Measurements from ENCODE around the gene IGSF8. TPM values are rescaled to one million over a fixed set of nuclear protein-coding genes. Genes with fewer than 3 reads are reported as not detected.
A peak's percentile ranks its signal among the peaks of the same experiment; 100 is the strongest.
"Not testable (repeated sequence)": the region's sequence is repeated elsewhere in the genome, so short reads cannot be mapped to it uniquely, and the experiment has no call there.

Gene IGSF8
- total and polyA plus RNA-seq, 5 donors from 2014 or later: 33.9 to 45.5 (median 41.3) TPM

DNA sequence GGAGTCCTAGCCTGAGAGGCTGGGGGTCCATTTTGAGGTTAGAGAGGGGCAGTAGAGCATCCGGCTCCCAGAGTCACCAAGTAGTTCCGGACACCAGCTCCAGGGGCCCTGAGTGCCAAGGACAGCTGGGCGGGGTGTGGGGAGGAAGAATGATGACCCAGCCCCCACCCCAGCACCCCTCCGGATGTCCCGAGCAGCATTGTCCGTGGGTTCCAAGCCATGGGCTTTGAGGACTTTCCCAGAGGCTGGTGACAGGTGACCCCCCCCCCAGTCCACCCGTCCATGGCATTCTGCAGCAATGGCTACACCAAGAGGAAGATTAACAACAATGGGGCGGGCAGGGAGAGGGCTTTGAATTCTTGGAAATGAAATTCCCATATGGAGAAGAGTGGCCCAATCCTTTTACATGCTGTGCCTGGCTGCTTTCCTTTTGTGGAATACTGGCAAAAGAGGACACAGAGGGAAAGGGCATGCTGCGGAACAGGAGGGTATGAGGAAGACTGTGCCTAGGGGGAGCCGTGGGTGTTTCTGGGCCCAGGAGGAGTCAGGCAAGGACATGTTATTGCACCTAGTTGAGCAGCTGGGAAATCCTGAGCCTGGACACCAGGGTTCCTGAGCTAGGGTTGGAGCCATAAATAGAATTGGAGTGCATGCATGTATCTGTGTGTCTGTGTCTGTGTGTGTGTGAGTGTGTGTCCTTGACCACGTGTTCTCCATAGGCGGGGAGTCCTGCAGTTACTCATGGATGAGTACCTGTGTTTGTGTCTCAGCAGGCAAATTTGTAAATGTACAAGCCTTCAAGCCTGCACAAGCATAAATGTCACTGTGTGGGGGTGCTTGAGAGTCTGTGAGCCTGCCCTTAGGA lies 18.1 kb upstream of the IGSF8 start:
- ATAC-seq (ENCODE audit: low read depth in 2 of 2) (no peak), DNase-seq (no peak)
- Histone ChIP-seq H3K27me3 (ENCODE audit: control insufficient read depth, insufficient read depth, low read length) (no peaks in the 10 kb centered on the region), H3K4me3 (ENCODE audit: low read depth, low read length) (no peak overlapping the region), H3K9me3 (ENCODE audit: control insufficient read depth in 2 of 2, low read length in 2 of 2) (no peaks in the 10 kb centered on the region), H3K36me3 (ENCODE audit: control insufficient read depth, insufficient read depth, low read length) (no peaks in the 10 kb centered on the region), H3K27ac (ENCODE audit: insufficient read depth, low read length, poor library complexity, severe bottlenecking) (no peak overlapping the region), H3K4me1 (ENCODE audit: control insufficient read depth, insufficient read depth, low read length, poor library complexity, severe bottlenecking) (no peaks in the 10 kb centered on the region)
- Mint-ChIP-seq H3K4me1 (no peaks in the 10 kb centered on the region), H3K27ac (no peak overlapping the region), H3K27me3 (peaks cover 43% of the 10 kb centered on the region), H3K36me3 (no peaks in the 10 kb centered on the region), H3K9me3 (peaks cover 0 to 2% (median 0%) of the 10 kb centered on the region in 7 donors), H3K4me3 (no peak overlapping the region)

DNA sequence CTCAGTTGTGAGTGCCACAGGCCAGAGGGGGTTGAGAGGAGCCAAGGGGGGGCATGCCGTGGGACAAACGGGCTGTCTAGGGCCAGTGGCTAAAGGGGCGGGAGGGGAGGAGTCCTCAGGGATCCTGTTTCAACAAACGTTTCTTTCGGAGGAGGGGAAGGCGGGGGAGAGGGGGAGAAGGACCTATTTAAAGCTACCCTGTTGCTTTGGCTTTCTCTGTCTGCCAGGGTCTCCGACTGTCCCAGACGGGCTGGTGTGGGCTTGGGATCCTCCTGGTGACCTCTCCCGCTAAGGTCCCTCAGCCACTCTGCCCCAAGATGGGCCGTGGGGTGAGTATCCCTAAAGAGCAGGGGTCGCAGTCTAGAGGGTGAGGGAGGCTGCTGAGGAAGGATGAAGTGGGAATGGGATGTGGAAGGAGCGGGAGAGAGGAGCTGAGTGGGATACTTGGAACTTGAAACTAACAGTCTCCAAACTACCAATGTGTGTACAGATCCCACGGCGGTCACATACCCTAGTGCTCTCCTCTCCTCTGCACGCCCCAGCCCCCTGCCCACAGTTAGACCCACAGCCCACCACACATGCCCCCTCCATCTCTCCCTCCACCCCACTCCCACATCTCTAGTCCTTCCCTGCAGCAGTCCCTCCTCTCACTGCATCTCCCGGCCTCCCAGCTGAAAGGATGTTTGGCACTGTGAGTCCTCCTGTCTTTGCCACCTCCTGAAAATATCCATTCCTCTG lies 17.3 kb upstream of the IGSF8 start, which contains the start of gene ATP1A2:
TSS of gene ATP1A2 (plus strand) at position 215 of the 738 bp plus-strand sequence. CDS start at position 318, 103 bp downstream.
- Histone ChIP-seq H3K27me3 (ENCODE audit: control insufficient read depth, insufficient read depth, low read length) (no peaks in the 10 kb centered on the region), H3K9me3 (ENCODE audit: control insufficient read depth in 2 of 2, low read length in 2 of 2) (no peaks in the 10 kb centered on the region), H3K4me3 (ENCODE audit: low read depth, low read length) (no peak within 1 kb of the TSS), H3K27ac (ENCODE audit: insufficient read depth, low read length, poor library complexity, severe bottlenecking) (no peak within 1 kb of the TSS), H3K4me1 (ENCODE audit: control insufficient read depth, insufficient read depth, low read length, poor library complexity, severe bottlenecking) (no peaks in the 10 kb centered on the region), H3K36me3 (ENCODE audit: control insufficient read depth, insufficient read depth, low read length) (no peaks in the 10 kb centered on the region)
- Mint-ChIP-seq H3K27ac (no peak within 1 kb of the TSS), H3K9me3 (peaks cover 0 to 2% (median 0%) of the 10 kb centered on the region in 7 donors), H3K4me1 (no peaks in the 10 kb centered on the region), H3K27me3 (peaks cover 43% of the 10 kb centered on the region), H3K4me3 (no peak within 1 kb of the TSS), H3K36me3 (no peaks in the 10 kb centered on the region)
- ATAC-seq (ENCODE audit: low read depth in 2 of 2) (no peak), DNase-seq (no peak)

DNA sequence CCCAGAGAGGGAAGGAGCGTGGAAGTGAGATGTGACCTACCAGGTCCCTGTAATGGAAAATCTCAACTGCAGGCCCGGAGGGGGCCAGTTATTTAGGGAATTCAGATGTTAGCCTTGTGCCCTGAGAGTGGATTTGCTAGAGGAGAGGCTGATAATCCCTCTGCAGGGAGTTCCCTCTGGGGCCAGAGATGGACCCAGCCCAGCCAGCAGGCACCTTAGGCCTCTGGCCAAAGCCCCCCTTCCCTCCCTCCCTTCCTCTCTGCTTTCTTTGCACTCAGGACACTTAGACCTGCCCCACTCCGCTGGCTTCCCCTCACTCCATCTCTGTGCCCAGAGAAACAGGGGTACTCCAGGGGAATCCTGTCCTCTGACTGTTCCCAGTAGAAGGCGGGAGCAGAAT lies 15.7 kb upstream of the IGSF8 start:
- H3K4me1 ChIP-seq (ENCODE audit: control insufficient read depth, insufficient read depth, low read length, poor library complexity, severe bottlenecking): no peaks in the 10 kb centered on the region
- no peaks in the 10 kb centered on the region for H3K27me3 ChIP-seq (ENCODE audit: control insufficient read depth, insufficient read depth, low read length)
- Mint-ChIP-seq H3K27me3 (peaks cover 43% of the 10 kb centered on the region), H3K36me3 (no peaks in the 10 kb centered on the region), H3K27ac (no peak overlapping the region), H3K4me3 (no peak overlapping the region), H3K4me1 (no peaks in the 10 kb centered on the region), H3K9me3 (peaks cover 0 to 2% (median 0%) of the 10 kb centered on the region in 7 donors)
- H3K27ac ChIP-seq (ENCODE audit: insufficient read depth, low read length, poor library complexity, severe bottlenecking): no peak overlapping the region
- ATAC-seq (ENCODE audit: low read depth in 2 of 2) (no peak), DNase-seq (no peak)
- H3K4me3 ChIP-seq (ENCODE audit: low read depth, low read length): no peak overlapping the region
- H3K9me3 ChIP-seq (ENCODE audit: control insufficient read depth in 2 of 2, low read length in 2 of 2): no peaks in the 10 kb centered on the region
- no peaks in the 10 kb centered on the region for H3K36me3 ChIP-seq (ENCODE audit: control insufficient read depth, insufficient read depth, low read length)

DNA sequence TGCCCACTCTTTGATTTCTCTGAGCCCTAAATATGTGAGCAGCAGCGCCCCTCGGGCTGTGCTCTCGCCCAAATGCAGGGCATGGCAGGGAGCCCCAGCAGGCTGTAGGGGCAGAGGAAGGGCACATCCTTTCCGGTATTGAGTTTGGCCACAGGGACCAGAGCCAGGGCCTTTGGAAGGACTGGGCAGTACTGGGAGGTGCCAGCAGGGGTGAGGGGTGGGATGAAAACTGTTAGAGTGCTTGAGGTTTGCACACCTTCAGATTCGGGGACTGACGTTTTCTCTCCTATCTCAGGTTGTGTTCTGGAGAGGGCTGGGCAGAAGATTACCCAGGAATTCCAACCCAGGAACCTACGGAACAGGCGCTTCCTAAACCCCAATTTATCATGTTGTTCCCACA lies 15.0 kb upstream of the IGSF8 start:
- Mint-ChIP-seq H3K36me3 (no peaks in the 10 kb centered on the region), H3K27me3 (peaks cover 41% of the 10 kb centered on the region), H3K27ac (peak overlapping the region in 2 of 3 donors; percentile 20 to 42), H3K4me3 (no peak overlapping the region), H3K9me3 (peaks cover 0 to 2% (median 0%) of the 10 kb centered on the region in 7 donors), H3K4me1 (no peaks in the 10 kb centered on the region)
- ATAC-seq (ENCODE audit: low read depth in 2 of 2): no peak
- no peaks in the 10 kb centered on the region for H3K9me3 ChIP-seq (ENCODE audit: control insufficient read depth in 2 of 2, low read length in 2 of 2)
- no peak for DNase-seq
- H3K4me3 ChIP-seq (ENCODE audit: low read depth, low read length): no peak overlapping the region
- no peaks in the 10 kb centered on the region for H3K4me1 ChIP-seq (ENCODE audit: control insufficient read depth, insufficient read depth, low read length, poor library complexity, severe bottlenecking)
- H3K27ac ChIP-seq (ENCODE audit: insufficient read depth, low read length, poor library complexity, severe bottlenecking): no peak overlapping the region
- no peaks in the 10 kb centered on the region for H3K27me3 ChIP-seq (ENCODE audit: control insufficient read depth, insufficient read depth, low read length)
- H3K36me3 ChIP-seq (ENCODE audit: control insufficient read depth, insufficient read depth, low read length): no peaks in the 10 kb centered on the region

DNA sequence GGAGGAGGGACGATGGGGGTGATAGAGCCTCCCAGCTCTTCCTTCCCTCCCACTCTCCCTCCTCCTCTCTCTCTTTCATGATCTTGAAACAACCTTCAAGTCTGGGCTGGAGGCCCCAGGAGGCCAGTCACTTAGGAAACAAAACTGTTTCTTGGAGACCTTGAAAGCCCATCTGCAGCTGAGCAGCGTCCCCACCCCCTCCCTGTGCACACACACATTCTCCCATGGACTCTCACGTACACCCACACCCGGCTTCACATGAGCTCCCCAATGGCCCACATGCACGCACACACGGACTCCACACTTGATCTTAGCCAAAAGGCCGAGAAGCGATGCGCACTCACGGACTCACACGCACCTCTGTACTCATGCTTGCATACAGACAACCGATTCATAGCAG lies 13.9 kb upstream of the IGSF8 start:
- Histone ChIP-seq H3K4me1 (ENCODE audit: control insufficient read depth, insufficient read depth, low read length, poor library complexity, severe bottlenecking) (no peaks in the 10 kb centered on the region), H3K27ac (ENCODE audit: insufficient read depth, low read length, poor library complexity, severe bottlenecking) (no peak overlapping the region), H3K36me3 (ENCODE audit: control insufficient read depth, insufficient read depth, low read length) (no peaks in the 10 kb centered on the region), H3K27me3 (ENCODE audit: control insufficient read depth, insufficient read depth, low read length) (no peaks in the 10 kb centered on the region), H3K9me3 (ENCODE audit: control insufficient read depth in 2 of 2, low read length in 2 of 2) (no peaks in the 10 kb centered on the region), H3K4me3 (ENCODE audit: low read depth, low read length) (no peak overlapping the region)
- H3K4me3 Mint-ChIP-seq: no peak overlapping the region
- no peaks in the 10 kb centered on the region for H3K4me1 Mint-ChIP-seq
- DNase-seq: no peak
- no peak overlapping the region for H3K27ac Mint-ChIP-seq
- ATAC-seq (ENCODE audit: low read depth in 2 of 2): no peak
- H3K36me3 Mint-ChIP-seq: no peaks in the 10 kb centered on the region
- peaks cover 0 to 2% (median 0%) of the 10 kb centered on the region in 7 donors for H3K9me3 Mint-ChIP-seq
- H3K27me3 Mint-ChIP-seq: peaks cover 33% of the 10 kb centered on the region

DNA sequence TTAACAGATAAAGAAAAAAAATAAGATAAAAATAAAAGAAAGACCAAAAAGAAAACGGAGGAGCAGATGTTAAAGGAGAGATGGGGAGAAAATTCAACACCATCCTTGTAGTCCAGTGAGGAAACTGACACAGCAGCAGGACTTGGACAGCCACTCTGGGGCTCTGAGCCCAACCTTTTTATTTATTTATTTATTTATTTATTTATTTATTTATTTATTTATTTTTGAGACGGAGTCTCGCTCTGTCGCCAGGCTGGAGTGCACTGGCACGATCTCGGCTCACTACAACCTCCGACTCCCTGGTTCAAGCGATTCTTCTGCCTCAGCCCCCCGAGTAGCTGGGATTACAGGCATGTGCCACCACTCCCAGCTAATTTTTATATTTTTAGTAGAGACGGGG lies 13.0 kb upstream of the IGSF8 start:
- not testable (repeated sequence) for H3K4me1 Mint-ChIP-seq; H3K9me3 Mint-ChIP-seq; H3K27ac Mint-ChIP-seq; ATAC-seq (ENCODE audit: low read depth in 2 of 2); H3K9me3 ChIP-seq (ENCODE audit: control insufficient read depth in 2 of 2, low read length in 2 of 2); H3K36me3 Mint-ChIP-seq; H3K4me3 ChIP-seq (ENCODE audit: low read depth, low read length); H3K27me3 ChIP-seq (ENCODE audit: control insufficient read depth, insufficient read depth, low read length); H3K4me3 Mint-ChIP-seq; H3K36me3 ChIP-seq (ENCODE audit: control insufficient read depth, insufficient read depth, low read length); H3K27ac ChIP-seq (ENCODE audit: insufficient read depth, low read length, poor library complexity, severe bottlenecking); DNase-seq; H3K4me1 ChIP-seq (ENCODE audit: control insufficient read depth, insufficient read depth, low read length, poor library complexity, severe bottlenecking)
- peaks cover 33% of the 10 kb centered on the region for H3K27me3 Mint-ChIP-seq

DNA sequence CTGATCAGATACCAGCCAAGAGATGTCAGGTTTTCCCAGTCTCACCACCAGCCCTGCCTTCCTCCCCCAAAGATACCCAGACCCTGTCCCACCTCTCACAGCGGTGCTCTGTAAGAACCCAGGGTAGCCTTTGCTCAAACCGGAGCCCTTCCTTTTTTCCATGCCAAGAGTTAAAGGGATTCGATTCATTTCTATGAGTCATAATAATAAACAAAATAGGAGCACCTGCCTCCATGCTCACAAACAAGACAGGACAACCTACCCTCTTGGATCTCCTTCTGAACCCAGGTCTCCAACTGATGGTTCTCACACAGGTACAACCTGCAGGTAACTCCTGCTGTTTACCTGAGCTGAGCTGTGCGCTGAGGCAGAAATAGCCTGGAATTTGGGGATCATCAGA lies 11.3 kb upstream of the IGSF8 start:
- Histone ChIP-seq H3K4me3 (ENCODE audit: low read depth, low read length) (no peak overlapping the region), H3K4me1 (ENCODE audit: control insufficient read depth, insufficient read depth, low read length, poor library complexity, severe bottlenecking) (no peaks in the 10 kb centered on the region), H3K36me3 (ENCODE audit: control insufficient read depth, insufficient read depth, low read length) (no peaks in the 10 kb centered on the region), H3K9me3 (ENCODE audit: control insufficient read depth in 2 of 2, low read length in 2 of 2) (no peaks in the 10 kb centered on the region), H3K27me3 (ENCODE audit: control insufficient read depth, insufficient read depth, low read length) (no peaks in the 10 kb centered on the region), H3K27ac (ENCODE audit: insufficient read depth, low read length, poor library complexity, severe bottlenecking) (no peak overlapping the region)
- Mint-ChIP-seq H3K4me3 (no peak overlapping the region), H3K36me3 (no peaks in the 10 kb centered on the region), H3K9me3 (peaks cover 0 to 2% (median 0%) of the 10 kb centered on the region in 7 donors), H3K27me3 (peaks cover 25% of the 10 kb centered on the region), H3K27ac (no peak overlapping the region), H3K4me1 (no peaks in the 10 kb centered on the region)
- no peak for ATAC-seq (ENCODE audit: low read depth in 2 of 2)
- DNase-seq: no peak

Measured in CD4-positive, CD25-positive, alpha-beta regulatory T cell (primary cell).